KG1 (cell line): ENCODE results near the gene BHLHE23.

Source experiments
- DNase-seq: peaks from one replicate; lab custom pipeline; 2025; lab: John Stamatoyannopoulos, UW

Gene BHLHE23

DNA sequence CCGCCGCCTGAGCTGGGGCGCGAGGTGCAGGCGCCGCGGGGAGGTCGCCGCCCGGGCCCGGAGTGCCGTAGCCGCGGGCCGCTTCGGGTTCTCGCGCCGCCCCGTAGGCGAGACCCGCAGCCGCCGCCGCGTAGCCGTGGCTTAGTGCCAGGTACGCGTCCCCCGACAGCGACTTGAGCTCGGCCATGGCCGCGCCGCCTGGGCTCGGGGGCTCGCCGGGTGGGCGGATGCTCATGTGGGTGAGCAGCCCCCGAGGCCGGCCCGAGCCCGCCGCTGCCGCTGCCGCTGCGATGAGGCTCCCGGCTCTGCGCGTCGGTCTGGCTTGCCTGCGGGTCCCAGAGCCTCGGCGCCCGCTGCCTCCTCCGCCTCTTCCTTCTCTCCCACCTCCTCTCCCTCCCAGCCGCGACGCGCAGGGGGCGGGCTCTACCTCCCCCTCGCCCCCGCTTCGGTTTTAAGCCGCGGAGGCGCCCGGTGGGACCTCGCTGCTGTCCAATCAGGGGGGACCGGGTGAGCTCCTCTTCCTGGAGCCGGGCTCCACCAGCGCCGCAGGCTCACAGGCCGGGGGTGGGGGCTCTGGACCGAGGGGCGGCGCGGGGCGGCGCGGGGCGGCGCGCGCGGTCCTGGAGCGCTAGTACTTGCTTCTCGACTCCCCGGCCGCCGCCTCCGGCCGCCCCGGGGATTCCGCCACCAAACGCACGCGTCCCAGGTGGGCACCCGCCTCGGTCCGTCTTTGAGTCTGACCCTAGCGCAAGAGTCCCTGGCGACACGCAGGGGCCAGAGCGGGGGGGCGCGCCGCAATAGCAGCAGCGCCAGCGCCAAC, at the start of gene BHLHE23:
BHLHE23 (minus strand) TSS at position 425 of the 820 bp plus-strand sequence; CDS start at position 235, 190 bp downstream.
- no peak for DNase-seq

DNA sequence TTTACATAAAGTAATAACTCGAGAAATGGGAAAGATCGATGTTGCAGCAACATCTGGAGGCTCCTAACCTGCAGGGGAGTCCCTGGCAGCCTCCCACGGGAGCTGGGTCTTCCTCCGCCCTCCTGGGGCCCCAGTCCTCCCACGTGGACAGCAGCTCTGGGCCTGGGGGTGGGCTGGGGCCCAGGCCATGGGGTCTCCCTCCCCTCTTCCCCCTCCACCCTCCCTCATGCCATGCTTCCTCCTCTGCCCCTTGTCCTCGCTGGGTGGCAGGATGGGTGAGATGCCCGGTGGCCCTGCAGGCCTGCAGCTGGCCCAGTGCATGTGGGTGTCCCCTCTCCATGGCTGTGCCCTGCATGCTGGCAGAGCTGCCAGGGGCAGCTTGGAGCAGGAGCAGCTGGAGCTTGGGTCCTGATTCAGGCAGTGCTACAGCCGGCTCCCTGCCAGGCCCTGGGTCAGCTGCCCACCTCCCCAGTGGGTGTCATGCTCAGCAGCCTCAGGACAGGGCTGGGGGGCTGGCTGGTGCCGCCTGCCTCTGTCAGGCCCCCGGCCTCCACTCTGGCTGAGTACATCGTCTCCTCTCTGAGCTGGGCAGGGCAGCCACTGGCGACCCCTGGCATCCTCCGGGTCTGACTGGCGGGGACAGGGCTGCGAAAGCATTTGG, 48.9 kb upstream of the BHLHE23 start:
- DNase-seq, result no peak

DNA sequence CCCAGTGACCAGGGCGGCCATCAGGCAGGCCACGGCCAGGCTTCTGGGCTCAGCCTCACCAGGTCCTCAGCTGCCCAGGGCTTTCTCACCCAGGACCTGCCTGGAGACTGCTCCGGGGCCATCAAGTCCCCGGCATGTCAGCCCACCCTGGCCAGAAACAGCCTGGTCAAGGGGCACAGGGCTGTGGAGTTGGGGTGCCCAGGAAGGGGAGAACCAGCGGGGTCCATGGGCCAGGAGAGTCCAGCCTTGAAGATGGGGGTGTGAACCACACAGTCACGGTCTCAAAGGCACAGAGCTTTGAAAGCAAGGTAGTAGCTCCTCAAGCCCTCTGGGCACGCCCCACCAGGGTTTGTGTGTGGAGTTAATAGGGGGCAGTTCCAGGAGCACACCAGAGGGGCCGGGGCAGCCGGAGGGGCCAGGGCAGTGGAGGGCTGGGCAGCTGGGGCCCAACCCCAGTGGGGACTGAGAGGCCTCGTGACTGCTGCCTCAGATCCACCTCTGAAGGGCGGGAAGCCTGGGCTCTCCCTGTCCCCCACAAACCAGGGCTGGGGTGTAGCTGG, 48.0 kb upstream of the BHLHE23 start:
- no peak for DNase-seq

DNA sequence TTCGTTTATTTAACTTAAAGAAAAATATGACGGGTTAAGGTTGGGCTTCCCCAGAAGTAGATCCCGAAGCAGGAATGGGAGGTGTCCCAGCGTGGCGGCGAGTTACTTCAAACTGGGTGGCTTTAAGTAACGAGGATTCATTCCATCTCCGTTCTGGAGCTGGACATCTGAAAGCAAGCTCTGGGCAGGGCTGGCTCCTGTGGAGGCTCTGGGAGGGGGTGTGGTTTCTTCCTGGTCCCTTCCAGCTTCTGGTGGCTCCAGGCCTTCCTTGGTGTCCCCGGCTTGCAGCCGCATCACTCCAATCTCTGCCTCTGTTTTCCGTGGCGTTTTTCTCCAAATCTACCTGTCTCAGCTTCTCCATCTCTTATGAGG, 47.3 kb upstream of the BHLHE23 start:
- DNase-seq, result no peak

DNA sequence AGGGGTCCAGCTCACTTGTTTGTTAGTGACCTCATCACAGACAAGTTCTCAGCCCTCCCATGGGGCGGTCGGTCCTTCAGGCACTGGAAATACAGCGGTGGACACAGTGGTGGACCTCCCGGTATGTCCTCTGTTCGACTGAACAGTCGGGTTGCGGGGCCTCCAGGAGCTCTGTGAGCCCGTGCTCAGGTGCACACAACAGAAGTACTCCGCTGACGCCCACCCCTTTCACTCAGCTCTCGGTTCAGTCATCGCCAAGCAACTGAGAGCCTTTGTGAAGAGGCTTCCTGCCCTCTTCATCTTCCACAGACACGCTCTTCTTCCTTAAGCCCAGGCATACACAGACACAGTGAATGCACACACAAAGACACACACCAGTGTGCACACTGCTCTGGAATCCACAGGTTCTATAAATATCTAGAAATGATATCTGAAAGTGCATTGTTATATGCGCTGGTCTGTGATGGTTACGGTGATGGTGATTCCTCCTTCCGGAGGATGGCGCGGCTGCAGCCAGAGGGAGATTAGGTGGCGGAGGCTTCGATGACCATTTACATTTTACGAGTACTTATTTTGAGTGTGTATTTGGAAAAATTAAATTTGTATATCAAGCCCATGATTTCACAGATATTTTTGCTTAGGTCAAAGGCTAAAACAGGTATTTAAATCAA, 46.8 kb upstream of the BHLHE23 start:
- no peak for DNase-seq

DNA sequence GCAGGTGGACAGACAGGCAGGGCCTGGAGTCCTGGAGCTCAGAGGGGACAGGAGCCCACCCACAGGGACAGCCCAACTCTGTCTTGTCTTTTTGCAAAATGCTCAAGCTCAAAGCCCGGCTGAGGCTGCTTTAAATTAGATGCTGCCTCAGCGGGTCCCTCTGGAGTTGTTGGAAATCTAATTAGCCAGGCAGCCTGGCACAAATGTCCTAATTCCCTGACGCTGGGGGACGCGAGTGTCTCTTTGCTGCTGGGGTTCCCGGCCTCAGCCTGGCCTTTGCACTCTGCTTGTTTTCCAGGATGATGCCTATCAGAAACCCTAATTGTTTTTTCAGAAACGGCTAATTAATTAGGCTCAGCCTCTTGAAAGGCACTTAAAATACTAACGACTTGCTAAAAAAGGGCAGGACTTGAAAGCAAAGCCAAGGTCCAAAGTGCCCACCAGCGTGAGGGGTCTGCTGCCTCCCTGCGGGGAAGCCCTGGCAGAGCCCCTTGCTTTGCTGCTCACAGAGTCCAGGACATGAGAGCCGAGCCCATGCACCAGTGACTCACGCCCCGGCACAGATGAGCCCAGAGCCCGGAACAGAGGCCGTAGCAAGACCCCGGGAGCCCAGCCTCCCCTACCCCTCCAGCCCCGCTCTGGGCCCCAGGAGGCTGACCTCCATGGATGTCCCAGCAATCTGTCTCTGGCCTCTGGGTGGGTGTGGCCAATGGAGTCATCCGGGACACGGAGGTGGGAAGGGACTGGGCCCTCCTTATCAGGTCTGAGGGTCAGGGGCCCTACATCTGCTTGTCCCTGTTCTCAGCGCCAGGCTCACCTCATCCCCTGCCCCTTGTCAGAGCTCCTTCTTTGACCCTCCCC, 46.0 kb upstream of the BHLHE23 start:
- DNase-seq, result no peak

DNA sequence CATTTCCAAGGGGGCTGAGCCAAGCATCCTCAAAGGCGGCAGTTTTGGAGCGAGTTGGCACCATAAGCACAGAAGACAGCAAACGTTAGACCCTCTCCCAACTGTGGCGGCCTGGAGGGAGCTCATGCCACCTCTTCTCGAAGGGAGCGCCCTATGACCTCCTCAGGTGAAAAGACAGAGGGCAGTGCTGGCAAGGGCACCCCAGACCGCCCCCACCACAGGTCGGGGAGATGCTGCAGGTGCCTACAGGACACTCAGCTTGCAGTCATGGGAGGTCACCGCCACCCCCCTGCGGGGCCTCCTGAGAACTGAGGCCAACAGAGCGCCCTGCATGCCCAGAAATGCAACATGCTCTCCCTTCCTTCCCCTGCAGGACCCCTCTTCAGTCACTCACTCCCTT, 45.1 kb upstream of the BHLHE23 start:
- no peak for DNase-seq

DNA sequence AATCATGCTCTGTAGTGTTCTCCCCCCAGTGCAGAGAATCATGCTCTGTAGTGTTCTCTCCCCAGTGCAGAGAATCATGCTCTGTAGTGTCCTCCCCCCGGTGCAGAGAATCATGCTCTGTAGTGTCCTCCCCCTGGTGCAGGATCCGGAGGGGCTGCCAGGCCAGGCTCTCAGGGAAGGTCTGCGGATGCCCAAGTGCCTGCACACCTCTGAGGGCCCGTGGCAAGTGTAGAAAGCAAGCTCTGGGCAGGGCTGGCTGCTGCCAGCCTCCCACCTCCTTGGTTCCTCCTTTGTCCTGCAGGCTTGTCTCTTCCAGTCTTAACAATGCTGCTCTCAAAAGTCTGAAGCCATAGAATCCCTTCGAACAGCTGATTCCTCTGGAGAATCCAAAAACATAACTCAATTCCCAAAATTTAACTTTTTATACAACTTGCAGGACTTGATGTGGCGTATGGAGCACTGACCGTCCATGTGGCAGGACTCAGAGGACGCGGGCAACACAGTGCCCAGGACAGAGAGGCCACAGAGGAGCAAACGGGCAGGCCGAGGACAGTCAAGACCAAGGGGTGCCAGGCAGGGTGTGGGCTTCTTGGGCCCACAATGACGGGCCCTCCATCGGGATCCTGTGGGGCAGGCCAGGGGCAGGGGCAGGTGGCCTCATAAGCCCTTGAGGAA, 44.6 kb upstream of the BHLHE23 start:
- DNase-seq, result no peak

DNA sequence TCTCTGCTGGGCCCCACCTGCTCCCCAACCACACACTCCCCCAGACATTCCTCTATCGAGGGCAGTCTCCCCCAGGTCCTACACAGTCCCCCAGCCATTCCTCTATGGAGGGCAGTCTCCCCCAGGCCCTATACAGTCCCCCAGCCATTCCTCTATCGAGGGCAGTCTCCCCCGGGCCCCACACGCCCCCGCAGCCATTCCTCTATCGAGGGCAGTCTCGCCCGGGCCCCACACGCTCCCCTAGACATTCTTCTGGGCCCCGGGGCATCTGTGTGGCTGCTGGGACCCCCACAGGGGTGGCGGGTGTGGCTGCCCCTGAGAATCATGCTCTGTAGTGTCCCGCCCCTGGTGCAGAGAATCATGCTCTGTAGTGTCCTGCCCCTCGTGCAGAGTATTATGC, 43.6 kb upstream of the BHLHE23 start:
- DNase-seq, result no peak

DNA sequence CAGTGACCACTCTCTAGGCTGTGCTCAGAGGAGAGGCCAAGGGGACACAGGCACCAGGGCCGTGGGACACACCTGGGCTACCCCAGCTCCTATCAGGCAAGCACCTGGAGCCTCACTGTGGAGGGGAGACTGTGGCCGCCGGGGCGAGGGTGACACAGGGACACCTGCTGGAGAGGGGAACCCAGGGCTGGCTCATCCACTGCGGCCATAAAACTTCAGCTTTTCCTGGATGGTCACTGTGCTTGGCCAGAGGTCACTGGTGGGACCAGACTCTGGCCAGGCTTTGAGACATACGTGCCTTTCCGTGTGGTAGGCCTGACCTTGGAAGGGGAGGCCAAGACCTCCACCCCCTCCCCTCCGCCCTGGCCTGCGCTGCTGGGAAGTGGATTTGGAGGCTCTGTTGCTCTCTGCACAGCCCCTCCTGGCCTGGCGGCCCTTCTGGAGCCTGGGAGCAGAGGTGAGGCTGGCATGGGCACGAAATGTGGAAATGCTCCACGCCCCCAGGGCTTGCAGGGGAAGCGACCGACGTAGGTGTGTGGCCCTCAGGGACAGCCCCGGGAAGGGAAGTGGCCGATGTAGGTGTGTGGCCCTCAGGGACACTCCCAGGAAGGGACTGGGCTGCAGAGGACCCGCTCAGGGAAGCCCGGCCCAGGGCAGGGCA, 42.9 kb upstream of the BHLHE23 start:
- no peak for DNase-seq

DNA sequence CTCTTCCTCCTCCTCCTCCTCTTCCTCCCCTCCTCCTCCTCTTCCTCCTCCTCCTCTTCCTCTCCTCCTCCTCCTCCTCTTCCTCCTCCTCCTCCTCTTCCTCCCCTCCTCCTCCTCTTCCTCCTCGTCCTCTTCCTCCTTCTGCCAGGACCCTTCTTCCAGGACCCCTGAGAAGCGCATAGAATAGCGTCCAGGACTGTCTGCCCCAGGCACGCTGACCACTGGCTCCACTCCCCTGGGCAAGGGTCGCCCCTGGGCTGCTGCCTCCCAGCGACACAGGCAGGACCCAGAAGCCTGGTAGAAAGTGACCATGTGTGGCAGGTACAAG, 42.4 kb upstream of the BHLHE23 start:
- DNase-seq, result no peak

DNA sequence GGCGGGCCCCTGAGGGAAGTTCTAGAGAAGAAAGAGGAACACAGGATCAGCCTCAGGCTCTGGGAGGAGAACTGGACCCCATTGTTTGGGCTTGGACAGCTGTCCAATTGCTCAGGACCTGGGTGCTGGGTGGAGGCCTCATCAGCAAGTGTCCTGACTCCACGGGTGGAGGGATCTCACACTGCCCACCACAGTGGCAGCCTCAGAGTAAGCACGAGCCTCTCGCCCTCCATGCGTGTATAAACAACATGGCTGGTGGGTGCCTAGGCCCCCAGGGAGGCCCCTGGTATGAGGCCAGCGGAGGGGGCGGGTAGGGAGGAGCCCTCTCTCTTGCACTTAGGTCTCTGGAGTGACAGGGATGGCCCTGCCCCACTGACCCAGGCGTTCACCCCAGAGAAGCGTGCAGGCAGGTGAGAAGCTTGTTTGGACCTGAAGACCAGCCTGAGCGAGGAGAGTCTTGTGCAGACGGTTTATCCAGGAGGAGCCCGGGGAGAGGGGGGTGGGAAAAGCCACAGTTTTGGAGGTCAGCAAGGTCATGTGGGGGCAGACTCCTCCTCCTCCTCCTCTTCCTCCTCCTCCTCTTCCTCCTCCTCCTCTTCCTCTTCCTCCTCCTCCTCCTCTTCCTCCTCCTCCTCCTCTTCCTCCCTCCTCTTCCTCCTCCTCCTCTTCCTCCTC, 41.9 kb upstream of the BHLHE23 start:
- no peak for DNase-seq

DNA sequence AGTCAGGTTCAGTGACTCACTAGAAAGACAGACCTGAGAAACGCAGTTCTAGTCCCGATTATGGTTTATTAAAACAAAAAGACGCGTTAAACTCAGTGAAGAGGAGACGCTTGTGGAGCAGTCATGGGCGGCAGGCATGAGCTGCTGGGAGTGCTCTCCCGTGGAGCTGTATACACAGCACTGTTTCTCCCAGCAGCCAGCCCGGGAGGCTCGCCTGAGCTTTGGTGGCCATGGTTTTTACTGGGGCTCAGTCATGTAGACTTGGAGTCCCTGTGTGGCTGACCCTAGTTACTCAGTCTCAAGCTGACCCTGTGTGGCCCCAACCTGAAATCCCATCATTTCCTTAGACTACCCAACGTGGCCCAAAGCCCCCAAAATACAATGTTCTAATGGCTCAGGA, 41.2 kb upstream of the BHLHE23 start:
- no peak for DNase-seq

DNA sequence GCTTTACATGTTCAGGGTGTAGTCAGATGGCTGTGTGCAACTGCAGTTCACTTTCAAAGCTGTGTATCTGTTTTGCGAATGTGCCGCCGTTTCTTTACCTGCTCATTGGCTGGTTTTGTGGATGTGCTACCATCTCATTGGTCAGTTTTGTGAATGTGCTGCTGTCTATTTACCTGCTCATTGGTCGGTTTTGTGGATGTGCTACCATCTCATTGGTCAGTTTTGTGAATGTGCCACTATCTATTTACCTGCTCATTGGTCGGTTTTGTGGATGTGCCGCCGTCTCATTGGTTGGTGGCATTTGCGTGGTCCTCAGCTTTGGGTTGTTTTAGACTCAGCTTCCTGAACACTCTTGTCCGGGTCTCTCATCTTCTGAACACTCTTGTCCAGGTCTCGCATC, 40.5 kb upstream of the BHLHE23 start:
- no peak for DNase-seq

DNA sequence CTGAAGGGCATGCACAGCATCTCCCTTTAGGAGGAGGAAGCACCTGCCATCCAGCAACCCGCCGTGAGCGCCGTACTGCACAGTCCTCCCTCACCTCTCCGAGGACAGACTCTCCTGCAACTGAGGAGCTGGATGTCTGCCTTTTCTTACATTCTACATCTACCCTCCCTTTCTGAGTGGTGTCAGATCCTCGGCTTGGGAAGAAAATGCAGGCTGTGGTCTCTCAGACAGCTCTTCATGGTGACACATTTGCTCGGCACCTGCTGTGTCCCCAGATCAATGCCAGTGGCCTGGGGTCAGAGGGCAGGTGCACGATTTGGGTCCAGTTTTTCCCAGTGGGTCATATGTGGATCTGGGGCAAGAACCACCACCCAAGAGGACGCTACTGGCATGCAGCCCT, 40.1 kb upstream of the BHLHE23 start:
- no peak for DNase-seq

DNA sequence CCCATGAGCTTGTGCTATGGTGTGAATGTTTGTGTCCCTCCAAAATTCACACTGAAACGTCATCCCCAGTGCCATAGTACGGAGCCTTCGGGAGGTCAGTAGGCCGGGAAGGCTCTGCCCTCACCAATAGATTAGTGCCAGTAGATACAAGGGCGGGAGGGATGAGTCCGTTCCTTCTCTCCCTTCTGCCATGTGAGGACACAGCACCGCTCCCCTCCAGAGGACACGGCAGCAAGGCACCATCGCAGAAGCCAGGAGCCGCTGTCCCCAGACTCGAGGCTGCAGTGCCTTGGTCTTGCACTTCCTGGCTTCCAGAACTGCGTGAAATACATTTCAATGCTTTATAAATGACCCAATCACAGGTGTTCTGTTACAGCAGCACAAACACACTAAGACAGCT, 39.2 kb upstream of the BHLHE23 start:
- no peak for DNase-seq

DNA sequence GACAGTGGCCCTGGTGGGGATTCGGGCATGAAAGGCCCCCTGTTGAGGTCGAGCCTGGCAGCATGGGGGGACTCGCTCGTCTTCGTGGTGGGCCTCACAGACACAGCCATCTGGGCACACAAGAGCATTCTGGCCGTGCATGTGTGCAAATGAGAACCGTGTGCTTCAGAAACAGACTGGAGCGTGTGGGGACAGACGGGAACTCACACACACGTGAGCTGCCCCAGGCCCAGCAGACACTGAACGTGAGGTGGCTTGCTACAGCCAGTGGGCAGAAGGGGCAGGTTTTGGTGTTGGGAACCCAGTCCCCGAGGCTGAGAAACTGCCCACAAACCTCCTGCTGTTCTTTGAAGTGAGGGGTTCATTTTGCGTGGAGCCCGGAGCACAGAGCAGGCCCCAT, 38.6 kb upstream of the BHLHE23 start:
- no peak for DNase-seq

DNA sequence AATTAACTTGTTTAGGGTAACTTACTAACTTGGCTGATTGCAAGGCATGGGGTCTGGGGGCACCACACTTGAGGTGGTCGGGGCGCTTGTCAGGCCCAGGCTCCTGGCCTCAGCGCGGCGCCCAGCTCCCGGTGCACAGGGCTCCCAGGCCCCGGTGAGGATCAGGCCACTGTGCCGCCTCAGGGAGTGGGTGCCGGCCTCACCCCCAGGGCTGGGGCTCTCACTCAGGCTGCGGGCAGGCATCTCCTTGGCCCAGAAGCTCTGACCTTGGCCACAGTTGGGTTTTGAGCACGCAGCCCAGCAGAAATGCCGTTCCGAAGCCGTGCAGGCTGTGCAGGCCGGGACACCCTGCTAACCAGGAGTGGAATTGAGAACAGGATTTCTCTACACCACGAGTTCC, 37.8 kb upstream of the BHLHE23 start:
- DNase-seq, result no peak

DNA sequence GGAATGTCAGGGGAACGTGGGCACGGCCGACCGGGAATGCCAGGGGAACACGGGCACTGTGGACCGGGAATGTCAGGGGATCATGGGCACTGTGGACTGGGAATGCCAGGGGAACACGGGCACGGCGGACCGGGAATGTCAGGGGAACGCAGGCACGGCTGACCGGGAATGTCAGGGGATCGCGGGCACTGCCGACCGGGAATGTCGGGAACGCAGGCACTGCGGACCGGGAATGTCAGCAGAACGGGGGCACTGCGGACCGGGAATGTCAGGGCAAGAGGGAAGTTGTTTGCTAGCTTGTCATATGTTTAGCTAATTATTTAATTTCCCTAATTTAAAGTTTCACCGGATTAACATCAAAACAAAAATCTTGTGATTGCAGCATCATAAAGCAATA, 37.4 kb upstream of the BHLHE23 start:
- no peak for DNase-seq
